PC-9 (cell line): ENCODE results near the gene ASPA.

Source experiments
- EZH2 ChIP-seq: fragments of 200-600 bp; sonication (generic); IDR thresholded peaks from 2 replicates; pipeline ENCODE4 v1.8.0; 2017; ENCODE audit warnings: antibody characterized with exemption, low read depth
- TF ChIP-seq, protein P1 (sequence below): fragments of 200-600 bp; sonication (generic); conservative IDR thresholded peaks from 2 replicates; pipeline ENCODE4 v1.6.1; 2017; ENCODE audit warnings: mixed run types, antibody characterized with exemption, mild to moderate bottlenecking, moderate library complexity

- TF ChIP-seq, protein P1, sequence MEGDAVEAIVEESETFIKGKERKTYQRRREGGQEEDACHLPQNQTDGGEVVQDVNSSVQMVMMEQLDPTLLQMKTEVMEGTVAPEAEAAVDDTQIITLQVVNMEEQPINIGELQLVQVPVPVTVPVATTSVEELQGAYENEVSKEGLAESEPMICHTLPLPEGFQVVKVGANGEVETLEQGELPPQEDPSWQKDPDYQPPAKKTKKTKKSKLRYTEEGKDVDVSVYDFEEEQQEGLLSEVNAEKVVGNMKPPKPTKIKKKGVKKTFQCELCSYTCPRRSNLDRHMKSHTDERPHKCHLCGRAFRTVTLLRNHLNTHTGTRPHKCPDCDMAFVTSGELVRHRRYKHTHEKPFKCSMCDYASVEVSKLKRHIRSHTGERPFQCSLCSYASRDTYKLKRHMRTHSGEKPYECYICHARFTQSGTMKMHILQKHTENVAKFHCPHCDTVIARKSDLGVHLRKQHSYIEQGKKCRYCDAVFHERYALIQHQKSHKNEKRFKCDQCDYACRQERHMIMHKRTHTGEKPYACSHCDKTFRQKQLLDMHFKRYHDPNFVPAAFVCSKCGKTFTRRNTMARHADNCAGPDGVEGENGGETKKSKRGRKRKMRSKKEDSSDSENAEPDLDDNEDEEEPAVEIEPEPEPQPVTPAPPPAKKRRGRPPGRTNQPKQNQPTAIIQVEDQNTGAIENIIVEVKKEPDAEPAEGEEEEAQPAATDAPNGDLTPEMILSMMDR, result no peak
- no peak for TF ChIP-seq EZH2
Measured at GRCh38 chr17:3440451-3440850, 35.3 kb upstream of the ASPA start.
